ENCODE data around the gene FMN2.

DNA sequence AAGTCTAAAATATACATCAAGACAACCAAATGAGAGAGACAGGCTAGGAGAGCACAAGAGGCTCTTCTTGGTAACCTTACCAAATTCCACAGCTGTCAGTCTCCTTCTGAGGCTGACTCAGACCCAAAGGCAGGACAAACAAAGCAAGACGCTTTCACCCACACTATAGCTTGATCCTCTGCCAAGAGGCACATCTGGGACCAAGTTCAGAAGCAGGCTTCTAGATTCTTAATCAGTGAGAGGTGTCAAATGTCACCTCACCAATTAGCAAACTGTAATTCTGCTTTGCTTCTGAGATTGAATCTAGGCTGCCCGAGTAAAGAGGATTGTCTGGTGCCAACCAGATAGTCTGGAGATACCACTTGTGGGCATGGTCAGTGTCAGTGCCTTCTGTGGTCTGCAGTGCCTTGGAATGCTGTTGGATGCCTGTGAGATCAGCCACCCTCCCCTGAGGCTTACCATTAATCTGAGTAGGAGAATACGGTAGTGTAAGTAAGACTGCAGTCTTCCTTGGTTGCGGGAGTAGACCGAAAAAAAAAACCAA lies 151.0 kb downstream of the FMN2 start:
- TF ChIP-seq CTCF (IDR thresholded peaks at IDR 0.05) (no peak), ZFX (IDR thresholded peaks at IDR 0.05; ENCODE audit: borderline replicate concordance) (no peak)
